ENCODE results near the gene MUC6. TPM values are rescaled to one million over a fixed set of nuclear protein-coding genes. Genes with fewer than 3 reads are reported as not detected.

The MUC6 gene
- total RNA-seq, 1 experiment from 2014 or later: 0.49 TPM

- no peaks in the 10 kb centered on the region for H3K4me1 ChIP-seq (ENCODE audit: control insufficient read depth, insufficient read depth, low read length)
- no peaks in the 10 kb centered on the region for H3K27me3 ChIP-seq (ENCODE audit: control insufficient read depth, insufficient read depth, low read length)
- intact Hi-C loops (cut with micrococcal nuclease; ENCODE audit: unreplicated experiment): no loop called here
- POLR2A ChIA-PET: no interaction called here
- no peak overlapping the region for H3K4me3 ChIP-seq (ENCODE audit: low read depth in 2 of 2, low read length in 2 of 2)
- ATAC-seq: no peak
- TF ChIP-seq CTCF (IDR thresholded peaks at IDR 0.05) (no peak), POLR2AphosphoS5 (IDR thresholded peaks at IDR 0.05; ENCODE audit: low read depth, low read length) (no peak), REST (IDR thresholded peaks at IDR 0.05; ENCODE audit: insufficient read depth in 1 of 2, low read depth in 2 of 2, low read length in 1 of 2) (no peak), TCF7L2 (IDR thresholded peaks at IDR 0.05; ENCODE audit: low read depth, low read length) (no peak), SIN3A (IDR thresholded peaks at IDR 0.05; ENCODE audit: borderline replicate concordance, insufficient read depth, low read depth, low read length) (no peak)
- H3K27ac ChIP-seq (ENCODE audit: low read length): no peak overlapping the region
- in situ Hi-C loops (cut with HindIII; ENCODE audit: low pct_unique_long_range_greater_than_20kb, low sequenced_read_pairs): no loop called here
- BruUV-seq (replicated peaks): no TSS peak
- peaks cover 11% of the 10 kb centered on the region for H3K36me3 ChIP-seq (ENCODE audit: control insufficient read depth, insufficient read depth, low read length)
- H3K9me3 ChIP-seq (ENCODE audit: control insufficient read depth, insufficient read depth, low read depth, low read length): no peaks in the 10 kb centered on the region
- DNase-seq (ENCODE audit: low read depth, low spot score): no peak
- CTCF ChIA-PET: no interaction called here
These were observed 57.7 kb downstream of the MUC6 start for GRCh38 chr11:978781-979180.

- intact Hi-C loops (cut with micrococcal nuclease; ENCODE audit: unreplicated experiment) (no loop called here), in situ Hi-C loops (cut with HindIII; ENCODE audit: low pct_unique_long_range_greater_than_20kb, low sequenced_read_pairs) (no loop called here)
- DNase-seq (ENCODE audit: low read depth, low spot score) (no peak), ATAC-seq (no peak)
- no peaks in the 10 kb centered on the region for H3K27me3 ChIP-seq (ENCODE audit: control insufficient read depth, insufficient read depth, low read length)
- H3K4me3 ChIP-seq (ENCODE audit: low read depth in 2 of 2, low read length in 2 of 2): no peak overlapping the region
- no TSS peak for BruUV-seq (replicated peaks)
- peaks cover 8% of the 10 kb centered on the region for H3K36me3 ChIP-seq (ENCODE audit: control insufficient read depth, insufficient read depth, low read length)
- no peak overlapping the region for H3K27ac ChIP-seq (ENCODE audit: low read length)
- H3K9me3 ChIP-seq (ENCODE audit: control insufficient read depth, insufficient read depth, low read depth, low read length): no peaks in the 10 kb centered on the region
- ChIA-PET POLR2A (no interaction called here), CTCF (no interaction called here)
- H3K4me1 ChIP-seq (ENCODE audit: control insufficient read depth, insufficient read depth, low read length): no peaks in the 10 kb centered on the region
- TF ChIP-seq SIN3A (IDR thresholded peaks at IDR 0.05; ENCODE audit: borderline replicate concordance, insufficient read depth, low read depth, low read length) (no peak), CTCF (IDR thresholded peaks at IDR 0.05) (no peak), REST (IDR thresholded peaks at IDR 0.05; ENCODE audit: insufficient read depth in 1 of 2, low read depth in 2 of 2, low read length in 1 of 2) (no peak), POLR2AphosphoS5 (IDR thresholded peaks at IDR 0.05; ENCODE audit: low read depth, low read length) (no peak), TCF7L2 (IDR thresholded peaks at IDR 0.05; ENCODE audit: low read depth, low read length) (no peak)
These were observed 58.4 kb downstream of the MUC6 start for GRCh38 chr11:977830-978720.
